Neural cell (in vitro differentiated cells): Measurements from ENCODE around the gene PFDN2. TPM values are rescaled to one million over a fixed set of nuclear protein-coding genes. Genes with fewer than 3 reads are reported as not detected.

Experiments
- H2AFZ ChIP-seq: fragments of 200-600, 300-800 bp; sonication (generic), shearing (Covaris generic); 2 replicates; pipeline ENCODE4 v1.6.0; 2014; ENCODE audit warnings: low read depth, mild to moderate bottlenecking, antibody characterized with exemption, low read length, moderate library complexity
- H3F3A ChIP-seq: fragments of 200-600 bp; shearing (Covaris generic); 2 replicates; pipeline ENCODE4 v1.6.1; 2016; ENCODE audit warnings: mild to moderate bottlenecking, moderate library complexity, mixed read lengths, antibody characterized with exemption, low read length; ENCODE audit not compliant: insufficient read depth, poor library complexity, severe bottlenecking
- H3K27ac ChIP-seq: fragments of 200-600, 300-800 bp; sonication (generic), shearing (Covaris generic); 2 replicates; pipeline ENCODE4 v1.5.1; 2014; ENCODE audit warnings: mild to moderate bottlenecking, low read length, moderate library complexity
- H3K27me3 ChIP-seq: fragments of 300-800, 200-600 bp; sonication (generic), shearing (Covaris generic); 2 replicates; pipeline ENCODE4 v1.6.0; 2014; ENCODE audit warnings: mild to moderate bottlenecking, low read depth, low read length, moderate library complexity; ENCODE audit not compliant: insufficient read depth
- H3K36me3 ChIP-seq: fragments of 300-800, 200-600 bp; sonication (generic), shearing (Covaris generic); 2 replicates; pipeline ENCODE4 v1.5.1; 2014; ENCODE audit warnings: mild to moderate bottlenecking, antibody characterized with exemption, low read length, moderate library complexity; ENCODE audit not compliant: insufficient read depth
- H3K4me2 ChIP-seq: fragments of 300-800, 200-600 bp; sonication (generic), shearing (Covaris generic); 2 replicates; pipeline ENCODE4 v1.6.0; 2014; ENCODE audit warnings: mild to moderate bottlenecking, low read length
- H3K4me3 ChIP-seq: fragments of 300-800, 200-600 bp; sonication (generic), shearing (Covaris generic); 2 replicates; pipeline ENCODE4 v1.5.1; 2014; ENCODE audit warnings: mild to moderate bottlenecking, low read length, moderate library complexity
- H3K79me2 ChIP-seq: fragments of 200-600 bp; shearing (Covaris generic); replicated peaks from 2 replicates; pipeline ENCODE4 v1.6.0; 2014; ENCODE audit warnings: mild to moderate bottlenecking, low read length, moderate library complexity; ENCODE audit not compliant: insufficient read depth
- H3K9ac ChIP-seq: fragments of 300-800, 200-600 bp; sonication (generic), shearing (Covaris generic); 2 replicates; pipeline ENCODE4 v1.6.1; 2016; ENCODE audit warnings: mild to moderate bottlenecking, low read length, mixed read lengths
- H3K9me2 ChIP-seq: fragments of 200-600 bp; shearing (Covaris generic); 2 replicates; pipeline ENCODE4 v1.6.1; 2016; ENCODE audit warnings: mild to moderate bottlenecking, low read length, mixed read lengths; ENCODE audit not compliant: insufficient read depth
- H3K9me3 ChIP-seq: fragments of 200-600, 300-800 bp; sonication (generic), shearing (Covaris generic); 2 replicates; pipeline ENCODE4 v1.6.1; 2016; ENCODE audit warnings: mild to moderate bottlenecking, mixed run types, low read length, moderate library complexity, mixed read lengths
- H4K20me1 ChIP-seq: fragments of 200-600 bp; shearing (Covaris generic); 2 replicates; pipeline ENCODE4 v1.6.1; 2016; ENCODE audit warnings: mild to moderate bottlenecking, mixed run types; ENCODE audit not compliant: insufficient read depth
- EP300 ChIP-seq: fragments of 450-650 bp; conservative IDR thresholded peaks from 2 replicates; pipeline ENCODE4 v1.6.1; 2014; ENCODE audit warnings: antibody characterized with exemption, mild to moderate bottlenecking, moderate library complexity; ENCODE audit not compliant: poor library complexity, severe bottlenecking
- EZH2 ChIP-seq: fragments of 200-600, 300-800 bp; shearing (Covaris generic), sonication (generic); IDR thresholded peaks from 2 replicates; pipeline ENCODE4 v1.6.1; 2014; ENCODE audit warnings: antibody characterized with exemption, low read length, borderline replicate concordance, mild to moderate bottlenecking; ENCODE audit not compliant: insufficient read depth, poor library complexity, severe bottlenecking
- MXI1 ChIP-seq: fragments of 450-650 bp; conservative IDR thresholded peaks from 2 replicates; pipeline ENCODE4 v1.6.1; 2014; ENCODE audit warnings: antibody characterized with exemption, mild to moderate bottlenecking; ENCODE audit not compliant: poor library complexity, severe bottlenecking
- POLR2AphosphoS5 ChIP-seq: IDR thresholded peaks from 2 replicates; pipeline ENCODE4 v1.6.1; 2012
- RAD21 ChIP-seq: fragments of 450-650 bp; conservative IDR thresholded peaks from 2 replicates; pipeline ENCODE4 v1.6.1; 2014; ENCODE audit warnings: antibody characterized with exemption, mild to moderate bottlenecking, moderate library complexity
- SMC3 ChIP-seq: fragments of 450-650 bp; conservative IDR thresholded peaks from 2 replicates; pipeline ENCODE4 v1.6.1; 2014; ENCODE audit warnings: antibody characterized with exemption, mild to moderate bottlenecking, moderate library complexity; ENCODE audit not compliant: poor library complexity
- TAF1 ChIP-seq: IDR thresholded peaks from 2 replicates; pipeline ENCODE4 v1.6.1; 2012; ENCODE audit warnings: low read depth
- polyA plus RNA-seq: library from polyadenylated mRNA; depleted of rRNA; stranded (reverse); fragments of >200 nt; gene quantifications from 2 replicates; pipeline ENCODE4 v1.2.3, GENCODE V29; 2014
- small RNA-seq, 3 experiments: library from RNA; depleted of rRNA; stranded (forward); fragments of <200 nt; gene quantifications; one replicate each; pipeline ENCODE3, GENCODE V24; 2012
- TF ChIP-seq, protein P1 (sequence below): fragments of 450-650 bp; IDR thresholded peaks from 2 replicates; pipeline ENCODE4 v1.5.1; 2014; ENCODE audit warnings: antibody characterized with exemption, mild to moderate bottlenecking, moderate library complexity; ENCODE audit not compliant: poor library complexity, severe bottlenecking
- TF ChIP-seq, protein P2 (sequence below): IDR thresholded peaks from 2 replicates; pipeline ENCODE4 v1.6.1; 2012; ENCODE audit warnings: borderline replicate concordance

Gene PFDN2
- polyA plus RNA-seq, 1 donor from 2014 or later, result 193 TPM

DNA sequence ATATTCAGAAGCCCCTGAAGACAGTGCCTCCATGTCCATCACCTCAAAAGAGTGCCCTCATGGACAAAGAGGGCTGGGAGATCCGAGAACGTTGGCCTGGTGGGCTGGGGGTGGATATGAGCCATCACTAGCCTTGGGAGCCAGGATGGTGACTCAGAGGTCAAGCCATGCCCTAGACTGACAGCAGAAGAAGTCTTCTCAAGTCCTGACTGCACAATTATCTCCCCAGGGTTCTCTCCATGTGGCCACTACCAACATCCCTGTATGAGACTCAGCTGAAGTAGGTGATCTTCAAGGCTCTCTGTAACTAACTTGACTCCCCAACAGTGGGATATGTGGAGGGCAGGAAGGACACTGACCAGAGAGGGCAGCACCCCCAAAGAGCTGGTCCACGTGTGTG lies 64.9 kb downstream of the PFDN2 start:
- no peaks in the 10 kb centered on the region for H3K36me3 ChIP-seq
- H3K9me3 ChIP-seq, result peaks cover 5% of the 10 kb centered on the region
- TF ChIP-seq, protein P1, sequence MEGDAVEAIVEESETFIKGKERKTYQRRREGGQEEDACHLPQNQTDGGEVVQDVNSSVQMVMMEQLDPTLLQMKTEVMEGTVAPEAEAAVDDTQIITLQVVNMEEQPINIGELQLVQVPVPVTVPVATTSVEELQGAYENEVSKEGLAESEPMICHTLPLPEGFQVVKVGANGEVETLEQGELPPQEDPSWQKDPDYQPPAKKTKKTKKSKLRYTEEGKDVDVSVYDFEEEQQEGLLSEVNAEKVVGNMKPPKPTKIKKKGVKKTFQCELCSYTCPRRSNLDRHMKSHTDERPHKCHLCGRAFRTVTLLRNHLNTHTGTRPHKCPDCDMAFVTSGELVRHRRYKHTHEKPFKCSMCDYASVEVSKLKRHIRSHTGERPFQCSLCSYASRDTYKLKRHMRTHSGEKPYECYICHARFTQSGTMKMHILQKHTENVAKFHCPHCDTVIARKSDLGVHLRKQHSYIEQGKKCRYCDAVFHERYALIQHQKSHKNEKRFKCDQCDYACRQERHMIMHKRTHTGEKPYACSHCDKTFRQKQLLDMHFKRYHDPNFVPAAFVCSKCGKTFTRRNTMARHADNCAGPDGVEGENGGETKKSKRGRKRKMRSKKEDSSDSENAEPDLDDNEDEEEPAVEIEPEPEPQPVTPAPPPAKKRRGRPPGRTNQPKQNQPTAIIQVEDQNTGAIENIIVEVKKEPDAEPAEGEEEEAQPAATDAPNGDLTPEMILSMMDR, result no peak
- TF ChIP-seq POLR2AphosphoS5 (no peak), EZH2 (no peak), SMC3 (no peak), TAF1 (no peak), RAD21 (no peak), MXI1 (no peak), EP300 (no peak)
- TF ChIP-seq, protein P2, sequence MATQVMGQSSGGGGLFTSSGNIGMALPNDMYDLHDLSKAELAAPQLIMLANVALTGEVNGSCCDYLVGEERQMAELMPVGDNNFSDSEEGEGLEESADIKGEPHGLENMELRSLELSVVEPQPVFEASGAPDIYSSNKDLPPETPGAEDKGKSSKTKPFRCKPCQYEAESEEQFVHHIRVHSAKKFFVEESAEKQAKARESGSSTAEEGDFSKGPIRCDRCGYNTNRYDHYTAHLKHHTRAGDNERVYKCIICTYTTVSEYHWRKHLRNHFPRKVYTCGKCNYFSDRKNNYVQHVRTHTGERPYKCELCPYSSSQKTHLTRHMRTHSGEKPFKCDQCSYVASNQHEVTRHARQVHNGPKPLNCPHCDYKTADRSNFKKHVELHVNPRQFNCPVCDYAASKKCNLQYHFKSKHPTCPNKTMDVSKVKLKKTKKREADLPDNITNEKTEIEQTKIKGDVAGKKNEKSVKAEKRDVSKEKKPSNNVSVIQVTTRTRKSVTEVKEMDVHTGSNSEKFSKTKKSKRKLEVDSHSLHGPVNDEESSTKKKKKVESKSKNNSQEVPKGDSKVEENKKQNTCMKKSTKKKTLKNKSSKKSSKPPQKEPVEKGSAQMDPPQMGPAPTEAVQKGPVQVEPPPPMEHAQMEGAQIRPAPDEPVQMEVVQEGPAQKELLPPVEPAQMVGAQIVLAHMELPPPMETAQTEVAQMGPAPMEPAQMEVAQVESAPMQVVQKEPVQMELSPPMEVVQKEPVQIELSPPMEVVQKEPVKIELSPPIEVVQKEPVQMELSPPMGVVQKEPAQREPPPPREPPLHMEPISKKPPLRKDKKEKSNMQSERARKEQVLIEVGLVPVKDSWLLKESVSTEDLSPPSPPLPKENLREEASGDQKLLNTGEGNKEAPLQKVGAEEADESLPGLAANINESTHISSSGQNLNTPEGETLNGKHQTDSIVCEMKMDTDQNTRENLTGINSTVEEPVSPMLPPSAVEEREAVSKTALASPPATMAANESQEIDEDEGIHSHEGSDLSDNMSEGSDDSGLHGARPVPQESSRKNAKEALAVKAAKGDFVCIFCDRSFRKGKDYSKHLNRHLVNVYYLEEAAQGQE, result no peak
- H3K27ac ChIP-seq, result no peak overlapping the region
- no peak overlapping the region for H3K9ac ChIP-seq
- no peak overlapping the region for H2AFZ ChIP-seq
- no peaks in the 10 kb centered on the region for H3K27me3 ChIP-seq
- H3F3A ChIP-seq, result no peaks in the 10 kb centered on the region
- no peaks in the 10 kb centered on the region for H3K9me2 ChIP-seq
- H3K79me2 ChIP-seq, result no peaks in the 10 kb centered on the region
- no peaks in the 10 kb centered on the region for H4K20me1 ChIP-seq
- no peak overlapping the region for H3K4me3 ChIP-seq
- H3K4me2 ChIP-seq, result no peak overlapping the region

DNA sequence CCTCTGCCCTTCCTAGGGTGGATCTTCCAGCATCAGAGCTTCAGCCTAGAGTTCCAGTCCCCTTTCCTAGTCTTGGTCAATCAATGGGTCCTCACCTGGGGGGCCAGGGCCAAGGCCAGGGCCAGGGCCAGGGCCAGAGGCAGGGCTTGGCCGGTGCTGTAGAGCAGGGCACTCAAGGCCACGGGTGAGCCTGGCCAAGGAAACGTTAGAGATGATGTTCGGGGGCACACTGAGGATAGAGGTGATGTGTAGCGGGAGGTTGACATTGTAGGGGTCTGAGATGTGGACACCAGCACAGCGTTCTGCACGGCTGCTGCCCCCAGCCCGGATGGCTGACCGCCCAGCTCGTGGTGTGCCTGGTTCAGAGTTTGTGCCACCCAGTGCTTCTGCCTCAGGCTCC lies 66.6 kb downstream of the PFDN2 start:
- no peak overlapping the region for H3K4me2 ChIP-seq
- H4K20me1 ChIP-seq, result no peaks in the 10 kb centered on the region
- H3F3A ChIP-seq, result peaks cover 3% of the 10 kb centered on the region
- no peak overlapping the region for H2AFZ ChIP-seq
- H3K27ac ChIP-seq, result no peak overlapping the region
- no peaks in the 10 kb centered on the region for H3K27me3 ChIP-seq
- TF ChIP-seq EP300, result no peak
- TF ChIP-seq EZH2, result no peak
- no peak for TF ChIP-seq RAD21
- TF ChIP-seq, protein P2, result no peak
- TF ChIP-seq TAF1, result no peak
- H3K9me2 ChIP-seq, result no peaks in the 10 kb centered on the region
- H3K79me2 ChIP-seq, result no peaks in the 10 kb centered on the region
- no peaks in the 10 kb centered on the region for H3K36me3 ChIP-seq
- H3K9ac ChIP-seq, result no peak overlapping the region
- peaks cover 12% of the 10 kb centered on the region for H3K9me3 ChIP-seq
- H3K4me3 ChIP-seq, result no peak overlapping the region

Small RNA genes within 50 kb of the gene (small RNA-seq; reads per million reads assigned to genes)
- gene RF01225, result 0 reads per million in 3 experiments

Other genes starting within 250 kb of the PFDN2 start
- gene ITLN1, start 232.9 kb downstream of the PFDN2 start, polyA plus RNA-seq, result not detected in 2 replicates
- gene ITLN2, start 163.2 kb downstream of the PFDN2 start, polyA plus RNA-seq, result not detected in 2 replicates
- gene F11R, start 96.9 kb downstream of the PFDN2 start, polyA plus RNA-seq, result 4.3 and 7.3 TPM in 2 replicates
- gene TSTD1, start 79.1 kb downstream of the PFDN2 start, polyA plus RNA-seq, result 59.6 and 63.5 TPM in 2 replicates
- gene USF1, start 72.1 kb downstream of the PFDN2 start, polyA plus RNA-seq, result 366 and 457 TPM in 2 replicates
- not detected in 2 replicates for gene ARHGAP30, start 48.1 kb downstream of the PFDN2 start, polyA plus RNA-seq
- not detected in 2 replicates for gene NECTIN4, start 28.5 kb downstream of the PFDN2 start, polyA plus RNA-seq
- gene KLHDC9, start 19.7 kb downstream of the PFDN2 start, polyA plus RNA-seq, result 78.1 and 106 TPM in 2 replicates
- gene NIT1, start 68 bp upstream of the PFDN2 start, polyA plus RNA-seq, result 66.1 and 83.5 TPM in 2 replicates
- gene DEDD, start 14.6 kb upstream of the PFDN2 start, polyA plus RNA-seq, result 29.6 and 42.6 TPM in 2 replicates
- 87.4 and 104 TPM in 2 replicates for gene UFC1, start 35.9 kb upstream of the PFDN2 start, polyA plus RNA-seq
- 18.3 and 20.2 TPM in 2 replicates for gene USP21, start 41.5 kb upstream of the PFDN2 start, polyA plus RNA-seq
- 93.9 and 107 TPM in 2 replicates for gene PPOX, start 48.4 kb upstream of the PFDN2 start, polyA plus RNA-seq
- gene B4GALT3, start 59.5 kb upstream of the PFDN2 start, polyA plus RNA-seq, result 39.8 and 43.7 TPM in 2 replicates
- gene ADAMTS4, start 81.0 kb upstream of the PFDN2 start, polyA plus RNA-seq, result 0.04 TPM in 1 of 2 replicates, not detected in the other
- gene NDUFS2, start 84.3 kb upstream of the PFDN2 start, polyA plus RNA-seq, result 166 and 197 TPM in 2 replicates
- 3.5 TPM in 1 of 2 replicates, not detected in the other for gene FCER1G, start 97.3 kb upstream of the PFDN2 start, polyA plus RNA-seq
- gene APOA2, start 105.6 kb upstream of the PFDN2 start, polyA plus RNA-seq, result not detected in 2 replicates
- gene TOMM40L, start 108.0 kb upstream of the PFDN2 start, polyA plus RNA-seq, result 32.5 and 40.1 TPM in 2 replicates
- not detected in 2 replicates for gene NR1I3, start 120.2 kb upstream of the PFDN2 start, polyA plus RNA-seq
- gene PCP4L1, start 140.7 kb upstream of the PFDN2 start, polyA plus RNA-seq, result 51.2 and 62.5 TPM in 2 replicates
- gene MPZ, start 191.9 kb upstream of the PFDN2 start, polyA plus RNA-seq, result 0.92 TPM in 1 of 2 replicates, not detected in the other
- gene SDHC, start 196.3 kb upstream of the PFDN2 start, polyA plus RNA-seq, result 24.2 and 41.6 TPM in 2 replicates
- not detected in 2 replicates for gene CFAP126, start 249.8 kb upstream of the PFDN2 start, polyA plus RNA-seq